Suppressor macrophage treated with lipopolysaccharide for 1 hour (primary cell): ENCODE data around the gene FERD3L.
A peak's percentile ranks its signal among the peaks of the same experiment; 100 is the strongest.

Source experiments
- DNase-seq, 3 donors: peaks; one replicate each; pipeline ENCODE4 v3.0.0-alpha.2; 2020 to 2022

Gene FERD3L

DNA sequence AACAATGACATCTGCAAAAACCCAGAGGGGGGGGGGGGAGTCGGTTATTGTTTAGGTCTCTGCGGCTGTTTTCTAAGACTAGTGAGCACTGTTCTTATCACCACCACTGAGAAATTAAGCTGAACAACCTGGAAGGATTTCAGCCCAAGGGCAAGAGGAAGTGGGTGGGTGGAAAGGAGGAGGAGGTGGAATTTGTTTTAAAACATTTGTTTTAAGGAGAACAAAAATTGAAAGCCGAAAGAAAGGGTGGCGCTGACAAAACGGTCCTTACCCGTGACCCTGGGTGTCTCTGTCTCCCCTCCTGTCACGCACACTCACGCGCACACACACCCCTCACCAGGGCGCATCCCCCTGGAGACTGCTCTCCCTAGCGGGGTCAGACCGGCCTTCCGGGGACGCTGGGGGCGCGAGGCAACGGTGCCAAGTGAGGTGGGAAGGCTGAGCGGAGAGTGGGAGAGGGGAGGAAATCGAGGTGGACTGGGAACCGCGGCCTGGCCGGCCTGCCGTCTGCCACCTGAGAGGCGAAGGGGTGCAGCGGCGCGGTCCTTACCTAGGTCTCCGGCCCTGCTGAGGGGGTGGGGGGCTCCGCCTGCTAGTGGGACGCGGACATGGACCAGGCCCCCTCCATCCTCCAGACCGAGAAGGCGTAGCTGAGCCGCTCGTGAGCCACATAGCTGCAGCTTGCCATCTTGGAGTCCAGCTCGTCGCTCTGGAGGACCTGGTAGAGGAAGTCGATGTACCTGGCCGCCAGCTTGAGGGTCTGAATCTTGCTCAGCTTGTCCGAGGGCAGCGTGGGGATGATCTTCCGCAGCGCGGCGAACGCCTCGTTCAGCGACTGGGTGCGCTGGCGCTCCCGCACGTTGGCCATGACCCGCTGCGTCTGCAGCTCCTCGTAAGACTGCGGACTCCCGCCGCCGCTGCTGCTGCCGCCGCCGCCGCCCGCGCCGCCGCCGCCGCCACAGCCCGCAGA is 28.8 kb downstream of the FERD3L start:
- DNase-seq: peak in 1 of 3 donors; percentile 35

DNA sequence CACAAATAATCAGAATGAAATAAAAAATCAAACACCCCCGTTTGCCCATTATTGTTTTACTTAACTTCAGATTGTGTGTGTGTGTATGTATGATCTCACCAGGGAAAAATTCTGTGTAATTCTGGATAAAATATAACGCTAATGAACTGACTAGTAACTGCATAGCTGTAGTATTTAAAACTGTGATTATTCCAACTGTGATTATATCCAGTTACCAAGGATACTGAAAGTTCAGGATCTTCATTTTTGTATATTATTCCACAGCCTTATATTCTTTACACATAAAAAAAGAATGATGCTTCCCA is 30.7 kb downstream of the FERD3L start:
- no peak for DNase-seq

DNA sequence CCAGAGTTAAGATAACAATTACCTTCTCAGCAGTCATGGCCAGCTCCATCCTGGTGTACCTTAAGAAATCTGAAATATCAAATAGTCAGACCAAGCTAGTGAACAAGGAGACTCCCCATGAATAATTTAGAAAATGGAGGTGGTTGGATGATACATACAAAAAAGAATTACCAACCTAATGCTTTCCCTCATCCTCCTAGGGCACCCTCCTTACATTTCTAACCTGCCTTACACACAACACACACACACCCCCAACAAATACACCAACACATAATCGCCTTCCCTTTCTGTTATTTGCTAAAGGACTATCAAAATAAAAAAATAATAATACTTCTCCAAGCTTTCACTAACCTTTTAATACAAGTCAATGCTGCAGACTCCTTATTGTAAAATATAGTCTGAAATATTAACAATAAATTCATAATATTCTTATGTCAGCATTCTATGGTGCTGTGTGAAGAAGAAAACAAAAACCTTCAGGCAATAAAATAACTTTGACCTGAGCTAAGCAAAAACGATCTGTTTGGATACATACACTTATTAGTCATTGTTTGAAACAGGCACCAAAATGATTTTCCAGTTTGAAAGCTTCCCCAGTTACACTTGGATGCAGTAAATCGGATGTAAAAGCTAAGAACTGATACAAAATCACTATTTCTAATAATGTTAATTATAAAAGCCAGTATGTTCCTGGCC is 31.2 kb downstream of the FERD3L start:
- no peak for DNase-seq

DNA sequence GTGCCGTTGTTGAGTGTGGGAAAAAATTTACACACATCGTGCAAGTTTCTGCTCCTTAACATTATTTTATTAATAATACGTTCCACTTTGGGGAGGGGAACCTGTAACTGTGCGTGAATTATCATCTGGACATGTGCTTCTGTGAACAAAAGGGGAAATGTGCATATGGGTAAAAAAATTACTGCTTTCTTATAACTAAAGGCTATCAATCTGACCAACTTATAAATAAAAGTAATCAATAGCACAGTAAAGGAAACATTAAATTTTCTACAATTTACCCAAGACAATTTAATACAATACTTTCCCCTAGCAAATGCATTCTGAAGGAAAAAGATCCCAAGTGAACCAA is 32.2 kb downstream of the FERD3L start:
- no peak for DNase-seq

DNA sequence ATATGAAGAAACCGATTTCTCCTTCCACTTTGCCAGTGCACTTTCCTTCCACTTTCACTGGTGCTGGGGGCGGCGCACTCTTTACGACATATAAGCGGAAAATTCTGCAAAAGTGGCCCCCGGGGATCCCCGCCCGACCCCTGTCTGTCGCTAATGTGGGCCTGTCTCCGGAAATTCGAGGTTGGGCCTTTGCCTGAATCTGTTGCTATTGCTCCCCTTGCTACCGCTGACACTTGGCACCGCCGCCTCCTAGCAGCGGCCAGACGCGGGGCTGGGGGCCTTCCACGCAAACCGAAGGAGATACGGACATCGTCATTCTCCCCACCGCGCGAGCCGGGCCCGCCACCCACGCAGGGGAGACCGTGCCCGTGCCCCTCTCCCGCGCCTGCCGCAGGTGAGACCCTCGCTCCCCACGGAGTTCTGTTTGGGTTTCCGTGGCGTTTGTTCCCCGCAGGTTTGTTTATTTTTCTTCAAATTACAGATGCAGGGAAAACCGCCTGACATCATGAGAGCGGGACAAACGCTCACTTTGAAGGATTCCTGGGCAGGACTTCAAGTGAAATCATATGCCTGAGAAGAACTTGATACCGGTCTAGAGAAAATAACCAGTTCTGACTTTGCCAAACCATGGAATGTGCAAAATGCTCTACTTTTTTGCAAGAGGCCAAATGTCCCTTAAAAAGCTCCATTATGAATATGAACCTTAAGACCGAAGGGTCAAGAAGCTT is 32.8 kb downstream of the FERD3L start:
- DNase-seq: peak; percentile 53 to 58 (median 54)

DNA sequence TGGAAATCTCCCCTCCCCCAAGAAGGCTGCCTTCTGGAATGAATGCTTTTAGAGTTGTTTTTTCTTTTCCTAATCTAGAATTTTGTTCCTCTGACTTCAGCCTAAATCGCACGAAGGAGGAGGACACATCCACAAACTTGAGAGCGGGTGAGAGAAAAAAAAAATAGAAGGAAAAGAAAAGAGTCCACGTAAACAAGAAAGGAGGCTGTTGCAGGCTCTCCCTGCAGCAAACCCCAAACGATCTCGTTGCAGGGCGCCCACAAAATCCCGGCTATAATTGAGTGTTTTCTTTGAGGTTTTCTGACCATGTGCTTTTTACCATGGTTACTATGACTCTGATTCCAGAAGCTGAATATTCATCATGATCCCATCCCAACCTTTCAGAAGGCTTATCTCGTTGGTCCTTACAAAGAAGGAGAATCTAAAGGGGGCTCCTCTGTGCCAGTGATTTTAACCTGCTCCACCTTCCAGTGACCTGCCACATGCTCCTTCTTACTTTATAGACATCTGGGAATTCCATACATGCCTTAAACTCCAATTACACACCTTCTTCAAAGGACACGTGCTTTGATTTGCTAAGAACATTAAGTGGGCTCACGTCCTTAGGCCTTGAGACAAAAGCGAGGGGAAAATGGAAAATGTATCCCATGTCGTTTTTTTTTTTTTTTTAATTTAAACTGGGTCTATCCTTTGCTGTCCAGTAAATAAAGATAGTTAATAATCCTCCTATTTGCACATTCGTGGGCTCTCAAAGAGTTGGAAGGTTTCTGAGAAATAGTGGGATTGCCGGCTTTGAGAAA is 33.5 kb downstream of the FERD3L start:
- DNase-seq: no peak

DNA sequence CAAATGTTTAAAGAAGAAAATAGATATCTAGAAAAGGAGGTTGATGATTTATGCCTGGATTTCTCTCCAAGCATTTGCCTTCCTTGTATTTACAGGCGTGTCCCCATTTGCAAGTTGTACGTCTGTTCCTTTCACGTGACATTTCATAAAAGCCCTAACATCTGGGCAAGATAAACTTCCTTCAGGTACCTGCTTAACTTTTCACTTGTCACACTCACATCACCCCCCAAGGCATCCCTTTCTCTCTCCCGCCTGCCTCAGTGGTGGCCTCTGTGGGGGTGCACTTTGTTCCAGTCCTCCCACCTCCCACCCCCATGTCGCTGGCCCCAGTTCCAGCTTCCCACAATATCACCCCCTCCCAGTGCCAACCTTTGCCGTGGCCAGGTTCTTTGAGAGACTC is 34.4 kb downstream of the FERD3L start:
- no peak for DNase-seq

DNA sequence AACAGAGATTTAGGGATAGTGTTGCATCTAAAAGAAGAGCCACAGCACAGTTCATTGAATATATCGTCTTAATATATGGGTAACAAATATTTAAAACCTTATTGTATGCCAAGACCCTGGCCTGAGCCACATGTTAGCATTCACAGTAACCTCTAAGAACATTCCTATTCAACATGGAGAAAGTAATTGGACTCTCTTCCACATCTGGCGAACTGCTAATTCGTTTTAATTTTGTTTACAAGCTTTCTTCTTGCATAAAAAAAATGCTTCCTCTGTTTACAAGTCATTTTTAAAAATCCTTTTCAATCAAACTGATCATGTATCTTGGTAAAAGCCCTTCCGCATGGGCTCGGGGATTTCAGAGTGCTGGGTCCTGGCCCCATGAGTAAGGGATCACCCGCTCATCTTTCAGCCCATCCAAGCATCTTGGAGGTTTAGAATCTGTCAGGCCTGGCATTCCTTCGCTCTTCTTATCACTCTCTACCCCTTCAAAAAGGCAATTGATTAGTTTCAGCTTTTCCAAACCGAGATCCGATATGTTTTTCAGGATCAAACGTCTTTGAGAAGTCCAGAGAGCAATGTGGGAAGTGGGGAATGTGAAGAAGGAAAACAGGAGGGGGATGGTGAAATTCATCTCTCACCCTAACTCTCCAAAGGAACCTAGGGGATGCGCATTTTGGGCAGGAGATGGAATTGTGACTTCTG is 35.0 kb downstream of the FERD3L start:
- no peak for DNase-seq

DNA sequence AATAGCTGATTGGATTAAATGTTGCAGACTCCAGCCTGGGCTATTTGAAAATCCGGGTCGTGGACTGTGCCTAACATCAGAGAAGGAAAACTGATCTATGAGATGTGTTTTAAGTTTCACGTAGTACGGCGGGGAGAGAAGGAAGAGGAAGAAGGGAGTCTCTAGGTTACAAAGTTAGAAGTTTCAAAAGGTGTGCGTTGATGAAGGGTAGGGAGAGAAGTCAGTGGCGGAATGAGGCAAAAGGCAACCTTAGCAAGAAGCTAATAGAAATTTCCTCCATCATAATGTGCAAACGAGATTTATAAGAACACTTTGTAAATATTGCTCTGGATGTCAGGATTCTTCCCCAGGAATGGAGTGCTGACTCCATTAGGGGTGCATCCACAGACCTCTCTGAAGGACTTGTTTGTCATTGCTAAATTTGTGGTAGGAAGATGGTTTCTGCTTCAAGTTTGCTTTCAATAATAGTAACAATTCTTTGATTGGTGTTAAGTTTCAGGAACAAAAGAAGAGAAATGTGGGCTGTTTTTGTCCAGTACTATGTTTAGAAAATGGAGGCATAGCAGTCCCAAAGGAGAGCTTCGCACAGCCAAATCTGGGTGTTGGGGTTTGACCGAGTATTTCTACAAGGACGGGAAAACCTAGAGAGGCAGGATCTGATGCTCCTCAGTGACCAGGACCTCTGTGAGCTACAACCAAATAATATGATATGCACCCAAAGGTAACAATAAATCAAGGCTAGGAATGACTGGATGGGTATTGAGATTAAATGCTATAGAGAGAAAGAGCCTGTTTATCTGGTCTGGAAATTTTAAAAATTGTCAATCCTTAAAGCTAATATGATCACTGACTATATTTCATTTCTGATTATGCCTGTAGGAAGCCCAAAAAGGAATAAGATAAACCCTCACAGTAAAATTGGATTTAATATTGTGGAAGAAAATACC is 35.9 kb downstream of the FERD3L start:
- DNase-seq: no peak

DNA sequence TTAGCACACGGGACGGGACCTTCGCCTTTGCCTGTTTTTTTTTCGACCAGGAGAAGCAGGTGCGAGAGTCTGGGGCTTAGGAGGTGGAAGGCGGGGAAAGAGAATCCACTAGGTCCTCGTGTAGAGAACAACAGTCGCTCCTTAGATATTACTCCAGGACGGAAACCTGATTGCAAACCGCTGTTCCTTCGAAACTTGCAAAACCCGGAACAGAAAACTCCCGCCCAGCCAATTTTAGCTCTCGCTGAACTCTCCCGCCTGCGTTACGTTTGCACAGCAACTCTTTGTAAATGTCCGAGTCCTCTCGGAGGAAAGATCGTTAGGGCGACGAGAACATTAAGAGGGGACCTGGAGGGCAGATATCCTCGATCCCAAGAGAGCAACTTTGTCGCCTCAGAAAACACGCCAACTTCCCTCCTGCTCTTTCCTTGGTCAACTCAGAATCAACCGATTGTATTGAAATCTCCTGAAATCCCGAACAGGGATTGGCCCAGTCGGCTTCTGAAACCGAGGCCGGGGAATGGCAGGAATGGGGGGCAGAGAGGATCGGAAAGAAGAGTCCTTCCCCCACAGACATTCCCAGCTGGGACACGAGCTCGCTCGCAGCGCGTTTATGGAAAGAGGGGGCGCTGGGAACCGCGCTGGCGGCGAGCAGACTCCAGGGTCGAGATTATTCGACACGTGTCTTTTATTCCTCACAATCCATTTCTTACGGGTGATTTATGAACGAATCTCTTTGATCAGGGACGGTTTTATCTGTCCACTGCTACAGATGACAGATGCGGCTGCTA is 37.7 kb downstream of the FERD3L start:
- DNase-seq: peak; percentile 46 to 57 (median 54)

DNA sequence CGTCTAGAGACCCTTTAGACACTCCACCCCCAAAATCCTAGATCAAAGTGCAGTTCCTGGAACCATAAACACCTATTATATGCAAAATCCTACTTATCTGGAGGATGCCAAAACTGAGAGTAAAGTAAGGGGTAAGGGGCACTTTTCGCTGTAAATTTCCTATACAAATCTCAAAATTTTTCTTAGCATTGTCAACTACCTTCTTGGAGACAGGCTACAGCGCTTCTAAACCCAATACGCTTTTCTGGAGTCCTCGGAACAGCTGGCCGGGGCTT is 38.2 kb downstream of the FERD3L start:
- DNase-seq: no peak

DNA sequence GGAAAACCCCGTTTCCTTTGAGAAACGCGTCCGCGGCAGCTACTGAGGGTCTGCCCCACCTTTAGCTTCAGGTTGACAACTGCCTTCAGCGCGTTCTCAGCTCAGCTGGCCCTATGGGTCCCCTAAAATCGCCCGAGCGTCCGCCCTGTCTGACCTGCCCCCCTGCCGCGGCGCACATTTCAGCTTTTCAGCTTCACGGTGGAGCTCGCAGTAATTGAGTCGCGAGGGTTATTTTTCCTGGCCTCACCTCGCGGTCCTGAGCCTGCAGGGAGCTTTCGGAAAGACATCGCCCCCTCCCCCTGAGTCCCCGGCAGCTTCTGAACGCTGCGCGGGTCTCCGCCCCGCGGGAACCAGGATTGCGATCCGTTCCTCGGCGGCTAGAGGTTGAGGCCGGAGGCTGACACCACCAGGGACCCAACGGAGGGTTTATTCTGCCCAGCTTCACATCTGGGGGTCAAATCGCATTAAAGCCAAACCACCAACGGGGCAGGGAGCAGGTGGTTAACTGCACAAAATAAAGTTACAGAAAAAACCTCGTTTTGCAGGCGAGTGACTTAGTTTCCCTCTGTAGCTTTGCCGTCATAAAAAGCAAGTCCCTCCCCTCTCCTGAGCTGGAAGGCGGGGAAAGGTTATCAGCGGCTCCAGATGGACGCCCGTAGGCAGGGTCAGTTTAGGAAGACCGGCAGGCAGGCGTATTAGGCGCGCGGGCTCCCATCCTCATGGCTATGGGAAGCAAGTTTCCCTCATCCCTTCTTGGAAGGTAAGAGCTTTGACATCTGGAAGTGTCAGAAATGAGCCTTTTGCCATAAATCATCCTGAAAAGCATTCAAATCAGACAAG is 38.8 kb downstream of the FERD3L start:
- no peak for DNase-seq

DNA sequence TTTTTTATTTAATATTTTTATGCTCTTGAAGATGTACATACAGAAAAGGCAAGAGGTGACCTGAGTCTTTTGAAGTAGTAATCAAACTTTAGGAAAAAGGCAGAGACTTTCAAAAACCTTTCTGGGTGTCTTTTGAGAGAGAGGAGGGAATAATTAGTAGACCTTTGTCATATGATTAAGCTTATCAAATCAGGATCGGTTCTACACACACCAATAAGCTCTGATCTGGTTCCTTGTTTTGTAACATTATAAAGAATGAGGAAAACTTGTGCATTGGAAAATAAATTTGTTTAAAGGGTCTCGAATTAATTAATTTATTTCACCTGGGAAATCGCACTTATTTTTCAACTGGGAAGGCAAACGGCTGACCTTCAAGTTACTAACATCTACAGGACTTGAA is 39.7 kb downstream of the FERD3L start:
- DNase-seq: no peak

DNA sequence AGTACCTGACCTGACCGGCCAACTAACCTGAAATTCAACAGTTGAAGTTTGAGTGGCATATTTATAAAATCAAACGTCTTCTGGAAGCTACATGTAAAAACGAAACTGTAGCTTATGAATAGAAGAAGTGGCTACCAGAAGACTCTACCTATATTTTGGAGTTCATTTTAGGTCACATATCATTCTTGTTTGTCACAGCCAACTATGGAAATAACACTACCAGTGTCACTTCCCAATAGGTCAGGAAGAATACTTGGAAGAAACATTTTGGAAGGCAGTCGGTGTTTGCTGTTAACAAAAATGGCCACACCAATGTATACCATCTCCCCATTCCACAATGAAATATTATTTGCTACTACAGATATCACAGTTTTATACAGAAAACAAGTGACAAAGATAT is 40.4 kb downstream of the FERD3L start:
- DNase-seq: no peak

DNA sequence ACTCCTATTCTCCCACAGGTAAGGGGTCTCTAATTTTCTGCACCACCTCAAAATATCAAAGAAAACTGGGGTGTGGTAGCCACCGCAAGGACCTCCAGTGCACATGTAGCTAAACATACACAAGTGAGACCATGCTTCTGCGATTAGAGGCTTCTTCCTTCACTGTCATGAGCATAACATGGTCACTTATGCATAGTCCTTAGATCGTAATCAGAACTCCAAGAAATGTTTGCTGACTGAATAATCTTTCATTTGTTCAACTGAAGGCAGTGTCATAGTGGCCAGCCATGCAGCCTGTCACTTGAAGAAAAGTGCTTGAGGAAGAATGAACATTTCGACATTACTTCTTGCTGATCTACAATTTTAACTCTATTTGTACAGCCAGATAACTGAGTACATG is 42.3 kb downstream of the FERD3L start:
- no peak for DNase-seq

DNA sequence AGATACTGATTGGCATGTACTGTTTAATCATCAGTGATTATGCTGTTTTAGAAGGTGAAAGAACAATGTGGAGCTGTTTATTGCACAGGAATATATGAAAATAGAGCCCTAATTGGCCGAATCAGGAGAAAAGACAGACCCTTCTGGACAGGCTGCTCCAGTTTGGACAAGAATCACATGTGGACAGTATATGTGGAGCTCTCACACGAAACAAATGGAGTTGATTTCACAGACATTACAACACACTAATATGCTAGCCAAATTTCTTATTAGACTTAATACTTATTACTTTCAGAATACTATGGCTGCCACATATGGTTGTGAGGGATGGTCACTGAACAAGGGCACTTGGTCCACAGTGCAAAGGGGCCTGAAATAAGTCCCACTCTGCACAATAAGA is 43.3 kb downstream of the FERD3L start:
- DNase-seq: no peak

DNA sequence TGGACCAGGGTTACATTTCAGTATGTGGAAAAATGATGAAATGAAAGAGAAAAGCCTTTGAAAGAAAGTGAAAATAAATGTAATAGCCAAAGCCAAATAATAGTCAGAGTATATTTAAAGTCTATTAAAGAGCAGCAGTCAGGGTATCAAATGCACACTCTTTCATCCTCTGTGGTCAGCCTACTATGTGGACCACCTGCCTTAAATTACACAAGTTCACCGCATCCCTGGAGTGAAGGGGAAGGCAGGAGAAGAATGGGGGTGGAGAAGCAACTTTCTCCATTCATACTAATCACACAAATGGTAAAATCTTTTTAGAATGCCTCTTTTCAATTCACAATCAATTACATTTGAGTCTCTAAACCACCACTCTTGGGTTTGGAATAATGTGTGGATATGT is 43.7 kb downstream of the FERD3L start:
- DNase-seq: no peak

DNA sequence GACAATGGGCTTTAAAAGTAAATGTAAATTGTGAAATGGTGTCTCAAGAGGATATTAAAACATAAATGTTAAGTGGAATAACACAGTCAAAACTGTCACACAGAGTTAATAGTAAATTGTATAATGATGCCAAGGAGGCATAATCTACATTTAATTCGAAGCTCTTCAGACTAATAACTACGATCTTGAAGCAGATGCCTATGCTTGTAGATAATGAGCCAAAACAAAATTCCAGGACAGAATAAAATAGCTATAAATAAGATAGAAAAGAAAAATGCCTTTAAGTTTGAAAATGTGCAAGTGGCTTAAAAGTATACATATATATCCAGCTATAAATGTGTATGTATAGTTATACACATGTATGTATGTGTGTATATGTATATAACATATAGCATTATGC is 45.3 kb downstream of the FERD3L start:
- DNase-seq: no peak

DNA sequence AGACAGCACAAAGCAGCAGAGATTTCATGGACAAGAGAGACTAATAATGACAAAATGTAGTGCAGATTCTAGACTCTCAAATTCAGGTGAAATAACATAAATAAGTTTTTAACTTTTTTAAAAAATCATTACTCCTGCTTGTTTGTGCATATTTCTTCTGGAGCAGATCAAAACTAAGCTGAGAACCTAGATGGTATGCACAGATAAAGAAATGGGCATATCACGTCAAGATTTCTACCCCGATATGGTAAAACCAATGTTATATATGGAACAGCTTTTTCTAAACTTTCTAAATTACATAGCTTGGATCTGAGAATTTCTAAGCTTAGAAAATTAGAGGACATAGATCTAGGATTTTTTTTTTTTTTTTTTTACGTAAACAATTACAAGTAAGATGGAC is 46.0 kb downstream of the FERD3L start:
- DNase-seq: no peak

DNA sequence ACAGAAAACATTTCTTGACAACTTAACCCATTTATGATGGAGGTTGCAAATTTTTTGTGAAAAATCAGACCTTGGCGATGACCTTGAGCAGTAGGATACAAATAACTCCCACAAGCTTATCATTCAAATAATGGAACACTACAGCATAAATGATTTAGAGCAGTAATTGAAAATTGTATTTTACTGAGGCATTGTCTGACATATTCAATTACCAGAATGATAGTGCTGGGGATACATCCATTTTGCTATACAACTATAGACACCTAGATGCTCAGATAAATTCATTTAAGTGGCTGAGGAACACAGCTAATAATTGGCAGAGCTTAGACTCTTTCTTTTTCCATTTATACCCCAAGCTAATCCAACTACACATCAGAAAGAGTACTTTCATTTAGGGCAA is 46.7 kb downstream of the FERD3L start:
- DNase-seq: no peak
